Heart right ventricle (tissue), 16 donors: ENCODE data around the gene LPO. TPM values are rescaled to one million over a fixed set of nuclear protein-coding genes. Genes with fewer than 3 reads are reported as not detected.
A peak's percentile ranks its signal among the peaks of the same experiment; 100 is the strongest.

Experiments
- ATAC-seq, 8 donors: fragments of 200-7000 bp; cut with Tn5 transposase; one replicate each; pipeline ENCODE4 v1.9.1; 2020; ENCODE audit warnings: mild to moderate bottlenecking in 8 of 8, moderate library complexity in 8 of 8, moderate number of reproducible peaks in 1 of 8
- DNase-seq, 2 donors: peaks; one replicate each; pipeline ENCODE4 v3.0.0-alpha.2; 2020
- H3K27ac ChIP-seq, 10 donors: fragments of 200-600 bp; sonication (generic) in 2 of 10; one replicate each; pipeline versions ENCODE4 v1.5.0 to v1.8.0; 2020 to 2022; ENCODE audit warnings: mild to moderate bottlenecking in 3 of 10
- H3K27me3 ChIP-seq, 7 donors: fragments of 200-600 bp; one replicate each; pipeline ENCODE4 v1.8.0; 2021 to 2022; ENCODE audit warnings: mild to moderate bottlenecking in 2 of 7
- H3K36me3 ChIP-seq, 9 donors: fragments of 200-600 bp; sonication (generic) in 1 of 9; one replicate each; pipeline versions ENCODE4 v1.5.0 to v1.8.0; 2020 to 2022; ENCODE audit warnings: mild to moderate bottlenecking in 2 of 9
- H3K4me1 ChIP-seq, 9 donors: fragments of 200-600 bp; sonication (generic) in 1 of 9; one replicate each; pipeline versions ENCODE4 v1.5.0 to v1.8.0; 2020 to 2022; ENCODE audit warnings: mild to moderate bottlenecking in 4 of 9
- H3K4me3 ChIP-seq, 10 donors: fragments of 200-600 bp; sonication (generic) in 2 of 10; one replicate each; pipeline versions ENCODE4 v1.5.0 to v1.8.0; 2020 to 2022; ENCODE audit warnings: mild to moderate bottlenecking in 7 of 10, moderate library complexity in 2 of 10
- H3K9me3 ChIP-seq, 11 donors: fragments of 200-600 bp in 10 of 11; sonication (generic) in 2 of 11; one replicate each; pipeline versions ENCODE4 v1.5.0 to v1.8.0; 2013 to 2022; ENCODE audit warnings: mild to moderate bottlenecking in 2 of 11, control low read depth in 1 of 11, moderate library complexity in 1 of 11
- WGBS, 2 donors: extraction: QIAGEN DNeasy Blood & Tissue Kit; methylation state at CpG; one replicate each; pipeline ENCODE4 v1.1.7; 2013; ENCODE audit warnings: inconsistent platforms in 1 of 2; 5-methylcytosine and 5-hydroxymethylcytosine counted together
- intact Hi-C, 10 donors: fragments of 100-400 bp; cut with DNase I; formaldehyde crosslinking; loops; one replicate each; pipeline versions ENCODE4 v1.11.1 to v1.14.2; 2022
- polyA plus RNA-seq, 2 donors: library from polyadenylated mRNA; stranded (reverse); fragments of 200-250 nt; gene quantifications; one replicate each; pipeline ENCODE4 v1.2.3, GENCODE V29; 2013
- total RNA-seq, 10 donors: library from RNA; stranded (reverse); fragmentation: NEBNext Ultra II Directional in 3 of 10; extraction: Animal tissue kit (Norgen Biotek cat#: 25700) in 3 of 10; gene quantifications; one replicate each; pipeline versions ENCODE4 v1.2.1 to v1.2.4, GENCODE V29; 2021 to 2023
- TF ChIP-seq, protein P1 (sequence below), 9 donors: fragments of 200-600 bp; sonication (generic) in 2 of 9; IDR thresholded peaks; one replicate each; pipeline versions ENCODE4 v1.5.0 to v1.8.0; 2021 to 2022; ENCODE audit warnings: antibody characterized with exemption in 9 of 9, mild to moderate bottlenecking in 5 of 9, moderate library complexity in 1 of 9
- donor health status: Arrhythmogenic right ventricular cardiomyopathy.
- donor health status: ischemic (EF 13 %, LVEDD 7.1; RV severe dilation, severe dysfunction).
- donor health status: healthy with polysubstance abuse.
- donor health status: DM: no; HTN: yes; CAD: no.
- donor health status: DM: no; HTN: no; CAD: no.
- donor health status: ischemic (EF 25% LVEDD 6.9; RV normal size, moderate dysfunction).
- donor health status: ischemic (EF 25% LVEDD 5.7; RV mildly dilated, moderate dysfunction).
- donor health status: healthy.
- donor health status: DM: yes; HTN: yes; CAD: no.
- donor health status: Ischemic cardiomyopathy.
- donor health status: ischemic (EF 35%, LVEDD 5.7; RV mildly dilated, moderate dysfunction).
- donor health status: nonischemic (EF 11% LVEDD 7.7; RV severe dilation, severe dysfunction).
- donor health status: DM: yes; HTN: yes; CAD: no.
- donor health status: PGD.
- donor health status: ischemic (EF 29% LVEDD 5.4; RV normal size, mild dysfunction).
- donor health status: nonischemic (EF 23%, LVEDD 6.1; RV moderate dilation, normal function).

LPO gene
- total and polyA plus RNA-seq, 12 donors = not detected

DNA sequence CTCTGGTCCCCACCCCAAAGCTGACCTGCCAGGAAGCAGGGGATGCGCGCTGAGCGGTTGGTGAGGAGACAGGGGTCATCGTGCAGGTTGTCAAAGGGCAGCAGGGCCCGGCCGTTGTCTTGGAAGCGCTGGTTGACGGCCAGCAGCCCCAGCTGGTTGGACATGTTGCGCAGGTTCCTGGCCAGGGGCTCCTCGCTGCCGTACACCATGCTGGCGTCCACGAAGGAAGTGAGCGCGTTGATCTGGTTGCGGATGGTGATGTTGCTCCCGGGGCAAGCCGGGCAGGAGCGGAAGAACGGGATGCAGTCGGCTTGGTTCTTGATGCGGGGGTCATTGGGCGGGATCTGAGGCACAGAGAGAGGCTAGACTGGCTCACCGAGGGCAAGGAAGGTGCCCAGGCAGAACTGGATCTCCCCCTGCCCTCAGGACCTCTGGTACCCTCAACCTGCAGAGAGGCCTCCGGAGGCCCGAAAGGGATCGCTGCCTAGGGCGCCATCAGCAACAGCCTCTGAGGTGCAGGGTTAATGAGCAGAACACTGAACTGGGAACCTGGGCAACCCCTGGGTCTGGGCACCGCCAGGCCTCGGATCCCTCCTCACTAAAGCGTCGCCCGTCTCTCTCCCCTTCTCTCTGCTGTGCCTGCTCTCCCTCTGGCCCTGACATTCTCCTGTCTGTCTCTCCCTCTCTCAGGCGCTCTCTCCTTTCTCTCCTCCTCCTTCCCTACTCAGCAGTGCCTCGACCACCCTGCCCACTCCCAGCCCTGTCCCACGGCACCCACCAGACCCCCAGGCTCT lies 39.6 kb downstream of the LPO start:
- no peaks in the 10 kb centered on the region for H3K36me3 ChIP-seq
- peaks cover 0 to 23% (median 11%) of the 10 kb centered on the region in 9 donors for H3K4me1 ChIP-seq
- peak overlapping the region in 2 of 10 donors; percentile 2 to 23 for H3K27ac ChIP-seq
- ATAC-seq = peak in 2 of 8 donors; percentile 9 to 22
- 87 to 91% methylated on average over 36 of the region's 36 CpGs for whole genome bisulfite sequencing, 2 donors
- no peaks in the 10 kb centered on the region for H3K9me3 ChIP-seq
- H3K4me3 ChIP-seq = peak overlapping the region in 1 of 10 donors; percentile 5
- peaks cover 0 to 44% (median 25%) of the 10 kb centered on the region in 7 donors for H3K27me3 ChIP-seq
- TF ChIP-seq, protein P1, sequence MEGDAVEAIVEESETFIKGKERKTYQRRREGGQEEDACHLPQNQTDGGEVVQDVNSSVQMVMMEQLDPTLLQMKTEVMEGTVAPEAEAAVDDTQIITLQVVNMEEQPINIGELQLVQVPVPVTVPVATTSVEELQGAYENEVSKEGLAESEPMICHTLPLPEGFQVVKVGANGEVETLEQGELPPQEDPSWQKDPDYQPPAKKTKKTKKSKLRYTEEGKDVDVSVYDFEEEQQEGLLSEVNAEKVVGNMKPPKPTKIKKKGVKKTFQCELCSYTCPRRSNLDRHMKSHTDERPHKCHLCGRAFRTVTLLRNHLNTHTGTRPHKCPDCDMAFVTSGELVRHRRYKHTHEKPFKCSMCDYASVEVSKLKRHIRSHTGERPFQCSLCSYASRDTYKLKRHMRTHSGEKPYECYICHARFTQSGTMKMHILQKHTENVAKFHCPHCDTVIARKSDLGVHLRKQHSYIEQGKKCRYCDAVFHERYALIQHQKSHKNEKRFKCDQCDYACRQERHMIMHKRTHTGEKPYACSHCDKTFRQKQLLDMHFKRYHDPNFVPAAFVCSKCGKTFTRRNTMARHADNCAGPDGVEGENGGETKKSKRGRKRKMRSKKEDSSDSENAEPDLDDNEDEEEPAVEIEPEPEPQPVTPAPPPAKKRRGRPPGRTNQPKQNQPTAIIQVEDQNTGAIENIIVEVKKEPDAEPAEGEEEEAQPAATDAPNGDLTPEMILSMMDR (IDR thresholded peaks at IDR 0.05) = no peak
- intact Hi-C loops = loop anchor here in 1 of 10 donors (5.0 kb wide), 1 partner anchor 976 kb away; no protein-coding TSS in a partner anchor
- no peak for DNase-seq

DNA sequence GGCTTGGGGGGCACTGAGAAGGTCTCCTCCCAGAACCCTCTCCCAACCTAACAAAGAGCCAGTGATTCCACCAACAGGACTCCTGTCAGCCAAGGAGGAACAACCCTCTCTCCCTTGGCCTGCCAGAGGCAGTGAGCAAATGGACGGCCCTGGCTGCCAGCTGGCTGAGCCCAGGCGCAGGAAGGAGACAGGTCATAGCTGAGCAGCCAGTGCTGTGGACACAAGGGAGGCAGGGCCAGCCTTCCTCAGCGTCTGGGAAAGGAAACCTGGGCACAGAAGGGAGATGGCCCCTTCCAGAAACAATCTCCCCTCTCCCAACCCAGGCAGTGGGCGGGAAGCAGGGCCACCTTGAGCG lies 40.3 kb downstream of the LPO start:
- Histone ChIP-seq H3K27me3 (peaks cover 0 to 43% (median 25%) of the 10 kb centered on the region in 7 donors), H3K9me3 (no peaks in the 10 kb centered on the region), H3K4me1 (peaks cover 0 to 19% (median 11%) of the 10 kb centered on the region in 9 donors), H3K4me3 (peak overlapping the region in 8 of 10 donors; percentile 17 to 48 (median 34)), H3K36me3 (no peaks in the 10 kb centered on the region), H3K27ac (peak overlapping the region in 3 of 10 donors; percentile 2 to 31 (median 23))
- peak in 1 of 2 donors; percentile 48 for DNase-seq
- ATAC-seq = peak; percentile 63 to 87 (median 76)
- WGBS, 2 donors = 26 to 27% methylated on average over 5 of the region's 5 CpGs
- TF ChIP-seq, protein P1 (IDR thresholded peaks at IDR 0.05) = no peak
- intact Hi-C loops = loop anchor here in 1 of 10 donors (5.0 kb wide), 1 partner anchor 976 kb away; no protein-coding TSS in a partner anchor

DNA sequence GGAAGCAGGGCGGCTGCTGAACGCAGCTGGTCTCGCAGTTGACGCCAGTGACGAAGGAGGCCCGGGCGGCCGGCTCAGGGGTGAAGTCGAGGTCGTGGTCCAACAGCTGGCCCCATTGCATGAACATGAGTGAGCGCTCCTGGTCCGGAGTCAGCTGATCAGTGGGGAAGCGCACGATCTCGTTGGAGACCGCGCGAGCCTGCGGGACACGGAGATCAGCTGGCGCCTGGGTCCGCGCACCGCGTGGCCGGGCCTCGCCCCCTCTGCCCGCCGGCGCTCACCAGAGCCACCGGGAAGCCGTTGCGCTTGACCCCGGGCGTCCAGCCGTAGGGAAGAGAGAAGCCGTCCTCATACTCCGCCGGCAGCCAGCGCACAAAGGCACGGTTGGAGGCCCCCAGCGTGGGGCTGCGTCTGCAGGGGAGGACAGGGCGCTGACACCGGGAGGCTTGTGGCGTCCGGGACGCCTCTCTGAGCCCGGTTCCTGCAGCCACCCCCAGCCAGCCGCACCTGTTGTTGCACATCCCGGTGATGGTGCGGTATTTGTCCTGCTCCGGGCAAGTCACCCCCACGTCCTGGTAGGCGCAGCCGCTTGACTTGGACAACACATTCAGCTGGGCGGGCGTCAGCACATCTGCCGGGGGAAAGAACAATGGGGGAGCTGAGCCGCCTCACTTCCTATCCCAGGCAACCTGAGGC lies 40.8 kb downstream of the LPO start:
- intact Hi-C loops = loop anchor here in 1 of 10 donors (5.0 kb wide), 1 partner anchor 977 kb away; no protein-coding TSS in a partner anchor
- peak overlapping the region in 8 of 10 donors; percentile 17 to 48 (median 34) for H3K4me3 ChIP-seq
- H3K27me3 ChIP-seq = peaks cover 0 to 47% (median 25%) of the 10 kb centered on the region in 7 donors
- peak overlapping the region in 2 of 10 donors; percentile 2 to 31 for H3K27ac ChIP-seq
- TF ChIP-seq, protein P1 (IDR thresholded peaks at IDR 0.05) = no peak
- no peaks in the 10 kb centered on the region for H3K36me3 ChIP-seq
- DNase-seq = peak; percentile 48 to 58
- WGBS, 2 donors = 11 to 15% methylated on average over 60 of the region's 60 CpGs
- ATAC-seq = peak; percentile 71 to 85 (median 74)
- H3K4me1 ChIP-seq = peaks cover 0 to 19% (median 11%) of the 10 kb centered on the region in 9 donors
- H3K9me3 ChIP-seq = no peaks in the 10 kb centered on the region
